Epithelial cell of prostate (primary cell): Measurements from ENCODE around the gene RIN3.

Experiments
- DNase-seq: peaks from one replicate; pipeline ENCODE4 v3.0.0-alpha.2; 2011; ENCODE audit warnings: low read depth, low spot score
- H3K27ac ChIP-seq: fragments of 450-650 bp; 2 replicates; pipeline ENCODE4 v1.5.1; 2017; ENCODE audit warnings: mild to moderate bottlenecking

The RIN3 gene

GRCh38 chr14:92589213-92589852 lies 75.8 kb downstream of the RIN3 start:
- no peak for DNase-seq
- no peak overlapping the region for H3K27ac ChIP-seq

GRCh38 chr14:92590176-92590575 lies 76.6 kb downstream of the RIN3 start:
- no peak for DNase-seq
- H3K27ac ChIP-seq, result no peak overlapping the region

GRCh38 chr14:92590941-92591340 lies 77.4 kb downstream of the RIN3 start:
- DNase-seq, result no peak
- no peak overlapping the region for H3K27ac ChIP-seq

- no peak overlapping the region for H3K27ac ChIP-seq
- DNase-seq, result no peak
Measured at GRCh38 chr14:92591346-92591745, 77.8 kb downstream of the RIN3 start.

GRCh38 chr14:92595267-92595666 lies 81.7 kb downstream of the RIN3 start:
- no peak for DNase-seq
- H3K27ac ChIP-seq, result no peak overlapping the region

- no peak overlapping the region for H3K27ac ChIP-seq
- no peak for DNase-seq
Measured at GRCh38 chr14:92596331-92596907, 82.8 kb downstream of the RIN3 start.

GRCh38 chr14:92597906-92598905 lies 84.6 kb downstream of the RIN3 start:
- no peak for DNase-seq

GRCh38 chr14:92599811-92600210 lies 86.2 kb downstream of the RIN3 start:
- DNase-seq, result no peak
- H3K27ac ChIP-seq, result peak overlapping the region; percentile 10

More at GRCh38 chr14:92597906-92598905, 84.6 kb downstream of the RIN3 start:
- peak overlapping the region; percentile 15 for H3K27ac ChIP-seq

- H3K27ac ChIP-seq, result peak overlapping the region; percentile 10
- DNase-seq, result peak; percentile 52
Measured at GRCh38 chr14:92600318-92601053, 86.9 kb downstream of the RIN3 start.

- H3K27ac ChIP-seq, result no peak overlapping the region
- DNase-seq, result no peak
Measured at GRCh38 chr14:92601131-92601710, 87.6 kb downstream of the RIN3 start.

- no peak overlapping the region for H3K27ac ChIP-seq
- DNase-seq, result no peak
Measured at GRCh38 chr14:92601757-92602417, 88.3 kb downstream of the RIN3 start.

GRCh38 chr14:92603309-92604242 lies 90.0 kb downstream of the RIN3 start:
- no peak overlapping the region for H3K27ac ChIP-seq
- DNase-seq, result no peak

GRCh38 chr14:92605274-92605940 lies 91.8 kb downstream of the RIN3 start:
- DNase-seq, result no peak
- no peak overlapping the region for H3K27ac ChIP-seq

- no peak for DNase-seq
- peak overlapping the region; percentile 48 for H3K27ac ChIP-seq
Measured at GRCh38 chr14:92607251-92607650, 93.7 kb downstream of the RIN3 start.

- peak; percentile 64 for DNase-seq
- H3K27ac ChIP-seq, result peak overlapping the region; percentile 48
Measured at GRCh38 chr14:92607702-92608429, 94.3 kb downstream of the RIN3 start.

GRCh38 chr14:92609955-92610354 lies 96.4 kb downstream of the RIN3 start:
- no peak overlapping the region for H3K27ac ChIP-seq
- DNase-seq, result no peak

- no peak for DNase-seq
- H3K27ac ChIP-seq, result no peak overlapping the region
Measured at GRCh38 chr14:92610849-92611271, 97.3 kb downstream of the RIN3 start.
